ENCODE results near the gene PLAGL2.

The PLAGL2 gene

DNA sequence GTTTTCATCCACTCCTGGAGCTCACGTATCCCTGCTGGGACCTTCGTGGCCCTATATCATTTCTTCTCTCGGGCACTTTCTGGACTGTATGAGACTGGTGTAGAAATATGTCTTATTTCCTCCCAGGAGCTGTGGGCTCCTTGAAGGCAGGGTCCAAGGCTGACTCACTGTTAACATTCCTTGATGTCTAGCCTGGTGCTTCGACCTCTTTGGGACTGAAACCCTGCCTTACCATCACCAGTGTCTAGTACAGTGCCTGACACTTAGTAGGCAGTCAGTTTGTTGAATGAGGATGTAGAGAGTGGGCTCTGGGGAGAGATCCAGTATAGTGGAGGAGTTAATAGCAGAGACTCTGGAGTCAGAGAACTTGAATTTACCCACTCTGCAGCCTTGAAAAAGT lies 23.7 kb upstream of the PLAGL2 start:
- in situ Hi-C loops (cut with MboI; ENCODE audit: low sequenced_read_pairs) = no loop called here

DNA sequence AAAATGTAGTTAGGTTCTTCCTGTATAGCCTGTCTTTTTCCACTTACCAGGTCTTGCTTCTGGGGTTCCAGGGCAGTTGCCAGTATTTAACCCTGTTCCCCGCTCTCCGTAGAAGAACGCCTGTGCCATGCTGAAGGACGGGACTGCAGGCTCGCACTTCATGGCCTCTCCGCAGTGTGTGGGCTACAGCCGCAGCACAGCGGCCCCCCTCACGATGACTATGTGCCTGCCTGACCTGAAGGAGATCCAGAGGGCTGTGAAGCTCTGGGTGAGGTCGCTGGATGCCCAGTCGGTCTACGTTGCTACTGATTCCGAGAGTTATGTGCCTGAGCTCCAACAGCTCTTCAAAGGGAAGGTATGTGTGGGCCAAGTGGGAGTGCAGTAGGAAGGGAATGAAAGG lies 23.2 kb upstream of the PLAGL2 start:
- in situ Hi-C loops (cut with MboI; ENCODE audit: low sequenced_read_pairs) = no loop called here

DNA sequence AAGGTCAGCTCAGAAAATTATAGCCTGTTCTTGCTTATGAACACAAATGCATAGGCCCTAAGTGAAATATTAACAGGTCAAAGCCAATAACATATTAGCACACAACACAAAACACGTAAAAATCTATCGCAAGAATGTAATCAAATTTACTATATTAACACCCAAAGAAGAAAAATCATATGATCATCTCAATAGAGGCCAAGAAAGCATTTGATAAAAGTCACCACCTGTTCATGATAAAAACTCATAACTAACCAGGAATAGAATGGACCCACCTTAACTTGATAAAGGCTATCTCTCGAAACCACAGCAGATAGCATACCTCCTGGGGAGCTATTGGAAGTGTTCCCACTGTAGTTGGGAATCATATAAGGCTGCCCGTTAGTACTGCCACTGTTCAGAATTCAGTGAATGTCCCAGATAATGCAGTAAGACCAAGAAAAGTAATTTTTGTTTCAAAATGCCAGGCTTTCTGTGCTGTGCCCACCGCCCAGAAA lies 21.8 kb upstream of the PLAGL2 start:
- in situ Hi-C loops (cut with MboI; ENCODE audit: low sequenced_read_pairs) = no loop called here

DNA sequence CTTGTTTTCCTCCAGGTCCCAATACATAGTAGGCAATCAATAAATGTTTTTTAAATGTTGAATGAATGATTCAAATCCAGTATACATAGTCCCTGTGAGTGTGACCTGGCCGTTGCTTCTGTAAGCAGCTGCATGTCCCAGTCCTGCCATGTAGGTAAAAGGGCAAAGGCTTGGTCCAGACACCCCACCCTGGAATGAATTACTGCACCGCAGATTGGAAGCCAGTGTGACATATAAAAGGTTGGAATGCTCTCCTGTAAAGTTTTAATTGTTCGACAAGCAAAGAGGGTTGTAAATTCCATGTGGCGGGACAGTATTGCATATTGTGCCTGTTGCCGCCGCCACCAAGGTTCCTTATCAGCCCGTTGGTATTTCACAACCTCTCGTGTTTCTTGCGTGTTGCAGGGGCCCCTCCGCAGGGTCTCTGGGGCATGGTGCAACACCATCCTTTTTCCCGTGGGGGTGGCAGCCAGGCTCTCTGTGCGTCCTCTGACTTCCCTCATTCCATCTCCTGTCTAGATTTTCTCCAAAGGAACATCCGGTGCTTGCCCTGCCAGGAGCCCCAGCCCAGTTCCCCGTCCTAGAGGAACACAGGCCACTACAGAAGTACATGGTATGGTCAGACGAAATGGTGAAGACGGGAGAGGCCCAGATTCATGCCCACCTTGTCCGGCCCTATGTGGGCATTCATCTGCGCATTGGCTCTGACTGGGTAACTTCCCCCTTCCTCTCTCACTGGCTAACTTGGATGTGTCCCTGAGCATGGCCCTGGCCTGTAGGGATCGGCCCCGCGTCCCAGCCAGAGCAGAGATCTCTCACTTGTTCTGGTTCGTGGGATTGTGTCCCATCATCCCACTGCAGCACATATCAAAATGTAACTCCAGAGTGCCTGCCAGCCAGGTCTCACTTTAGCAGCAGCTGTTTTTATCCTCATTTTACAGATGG lies 20.5 kb upstream of the PLAGL2 start:
- in situ Hi-C loops (cut with MboI; ENCODE audit: low sequenced_read_pairs) = no loop called here

DNA sequence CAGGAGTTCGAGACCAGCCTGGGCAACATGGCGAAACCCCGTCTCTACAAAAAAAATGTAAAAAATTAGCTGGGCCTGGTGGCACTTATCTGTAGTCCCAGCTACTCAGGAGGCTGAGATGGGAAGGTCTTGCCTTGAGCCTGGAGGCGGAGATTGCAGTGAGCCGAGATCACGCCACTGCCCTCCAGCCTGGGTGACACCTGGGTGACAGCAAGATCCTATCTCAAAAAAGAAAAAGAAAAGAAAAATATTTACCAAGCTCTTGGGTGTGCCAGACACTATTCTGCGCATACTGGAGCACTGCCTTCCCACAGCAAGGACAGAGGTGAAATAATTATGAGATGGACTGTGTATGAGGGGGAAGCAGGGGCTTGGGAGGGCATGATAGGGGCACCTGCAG lies 19.8 kb upstream of the PLAGL2 start:
- in situ Hi-C loops (cut with MboI; ENCODE audit: low sequenced_read_pairs) = no loop called here

GRCh38 chr20:32226391-32226790 lies 18.8 kb upstream of the PLAGL2 start:
- in situ Hi-C loops (cut with MboI; ENCODE audit: low sequenced_read_pairs) = no loop called here

- in situ Hi-C loops (cut with MboI; ENCODE audit: low sequenced_read_pairs) = no loop called here
These were observed 16.9 kb upstream of the PLAGL2 start for GRCh38 chr20:32224463-32224862.

GRCh38 chr20:32218156-32218900 lies 10.8 kb upstream of the PLAGL2 start:
- in situ Hi-C loops (cut with MboI; ENCODE audit: low sequenced_read_pairs) = no loop called here

GRCh38 chr20:32216179-32217142 lies 8.9 kb upstream of the PLAGL2 start:
- in situ Hi-C loops (cut with MboI; ENCODE audit: low sequenced_read_pairs) = no loop called here

DNA sequence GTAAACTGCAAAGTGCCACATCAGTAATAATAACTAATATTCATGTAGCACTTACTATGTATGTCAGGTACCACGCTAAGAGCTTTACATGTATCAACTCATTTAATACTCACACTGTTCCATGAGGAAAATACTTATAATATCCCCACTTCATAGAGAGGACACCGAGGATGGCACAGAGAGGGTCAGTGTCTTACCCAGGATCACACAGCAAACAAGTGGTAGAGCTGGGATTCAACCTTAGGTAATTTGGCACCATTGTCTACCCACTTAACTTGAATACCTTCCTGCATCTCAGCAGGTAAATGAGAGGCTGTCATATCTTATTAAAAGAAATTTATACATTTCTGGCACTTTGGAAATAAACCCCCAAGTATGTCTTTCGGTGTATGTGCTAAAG lies 8.2 kb upstream of the PLAGL2 start:
- in situ Hi-C loops (cut with MboI; ENCODE audit: low sequenced_read_pairs) = no loop called here

- in situ Hi-C loops (cut with MboI; ENCODE audit: low sequenced_read_pairs) = no loop called here
These were observed 7.6 kb upstream of the PLAGL2 start for GRCh38 chr20:32215147-32215546.

- in situ Hi-C loops (cut with MboI; ENCODE audit: low sequenced_read_pairs) = no loop called here
These were observed 6.3 kb upstream of the PLAGL2 start for GRCh38 chr20:32213870-32214269.

GRCh38 chr20:32209850-32210605 lies 2.5 kb upstream of the PLAGL2 start:
- in situ Hi-C loops (cut with MboI; ENCODE audit: low sequenced_read_pairs) = no loop called here

DNA sequence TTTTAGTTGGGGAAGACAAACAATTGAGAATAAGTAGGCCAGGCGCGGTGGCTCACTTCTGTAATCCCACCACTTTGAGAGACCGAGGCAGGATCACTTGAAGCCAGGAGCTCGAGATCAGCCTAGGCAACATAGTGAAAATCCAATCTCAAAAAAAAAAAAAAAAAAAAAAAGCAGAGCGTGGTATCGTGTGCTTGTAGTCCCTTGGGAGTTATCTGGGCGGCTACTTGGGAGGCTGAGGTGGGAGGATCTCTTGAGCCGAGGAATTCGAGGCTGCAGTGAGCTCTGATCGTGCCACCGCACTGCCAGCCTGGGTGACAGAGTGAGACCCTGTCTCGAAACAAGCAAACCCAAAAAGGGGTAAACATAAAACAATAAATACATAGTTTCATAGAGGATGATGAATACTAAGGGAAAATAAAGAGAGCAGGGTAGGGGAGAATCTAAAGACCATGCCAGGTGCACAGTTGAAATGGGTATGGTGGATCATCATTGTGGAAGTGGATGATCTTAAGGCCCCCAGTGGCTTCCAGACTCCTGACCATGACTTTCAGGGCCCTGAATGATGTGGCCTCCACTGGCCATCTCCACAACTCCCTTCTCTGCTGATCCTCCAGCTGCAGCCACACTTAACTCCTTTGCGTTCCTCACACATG lies 1.1 kb upstream of the PLAGL2 start:
- in situ Hi-C loops (cut with MboI; ENCODE audit: low sequenced_read_pairs) = no loop called here

DNA sequence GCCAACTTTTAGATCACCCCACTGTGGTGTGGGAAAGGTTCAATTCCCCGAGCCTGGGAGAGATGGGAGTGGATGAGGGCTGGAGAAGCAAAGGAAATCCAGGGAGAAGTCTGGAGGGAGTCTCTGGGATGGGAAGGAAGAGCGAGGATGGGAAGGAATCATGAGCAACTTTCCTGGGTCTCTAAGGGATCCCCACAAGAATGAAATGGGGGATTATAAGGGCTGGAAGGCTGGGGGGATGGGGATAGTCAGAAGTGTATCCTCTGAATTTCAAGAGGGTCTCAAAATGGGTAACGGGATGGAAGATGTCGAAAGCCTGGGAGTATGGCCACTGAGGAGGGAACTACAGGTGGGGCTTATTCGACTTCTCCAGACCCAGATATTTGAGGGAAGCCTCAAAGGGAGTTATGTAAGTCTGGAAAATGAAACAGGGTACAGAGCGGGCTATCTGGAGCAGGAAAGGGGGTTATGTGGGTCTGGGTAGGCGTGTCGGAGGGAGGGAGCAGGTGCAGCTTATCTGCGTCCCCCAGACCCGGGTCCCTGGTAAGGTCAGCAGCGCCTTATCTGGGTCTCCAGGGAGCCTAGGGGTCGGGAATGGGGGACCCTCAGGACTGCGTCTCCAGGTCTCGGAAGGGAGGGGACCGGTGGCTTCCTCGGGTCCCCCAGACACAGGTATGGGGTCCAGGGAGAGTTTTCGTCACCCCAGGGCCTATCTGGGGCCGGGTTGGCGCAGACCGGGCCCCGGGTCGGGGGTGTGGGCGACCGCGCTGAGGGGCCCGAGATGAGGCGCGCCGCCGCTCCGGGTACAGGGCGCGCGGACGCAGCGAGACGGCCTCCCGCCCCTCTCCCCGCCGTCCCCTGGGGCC lies 550 bp downstream of the PLAGL2 start:
- in situ Hi-C loops (cut with MboI; ENCODE audit: low sequenced_read_pairs) = no loop called here

- in situ Hi-C loops (cut with MboI; ENCODE audit: low sequenced_read_pairs) = no loop called here
These were observed 1.4 kb downstream of the PLAGL2 start for GRCh38 chr20:32205843-32206759.

GRCh38 chr20:32205110-32205842 lies 2.3 kb downstream of the PLAGL2 start:
- in situ Hi-C loops (cut with MboI; ENCODE audit: low sequenced_read_pairs) = no loop called here
